GM12865 (cell line): ENCODE measurements around the gene CLSTN1.

ENCODE experiments used
- DNase-seq: peaks from one replicate; pipeline ENCODE4 v3.0.0; 2010; ENCODE audit warnings: low read depth
- H3K4me3 ChIP-seq: 2 replicates; pipeline ENCODE4 v1.5.1; 2011; ENCODE audit warnings: mild to moderate bottlenecking, low read depth, low read length, control low read depth
- CTCF ChIP-seq: IDR thresholded peaks from 2 replicates; pipeline ENCODE4 v1.5.1; 2011; ENCODE audit warnings: low read length, control low read depth, low read depth, inconsistent platforms; ENCODE audit not compliant: insufficient read depth; ENCODE audit errors: missing control alignments

CLSTN1 gene

GRCh38 chr1:9827558-9828185 lies 3.9 kb upstream of the CLSTN1 start:
- peak; percentile 14 for TF ChIP-seq CTCF
- DNase-seq, result peak; percentile 18
- no peak overlapping the region for H3K4me3 ChIP-seq

DNA sequence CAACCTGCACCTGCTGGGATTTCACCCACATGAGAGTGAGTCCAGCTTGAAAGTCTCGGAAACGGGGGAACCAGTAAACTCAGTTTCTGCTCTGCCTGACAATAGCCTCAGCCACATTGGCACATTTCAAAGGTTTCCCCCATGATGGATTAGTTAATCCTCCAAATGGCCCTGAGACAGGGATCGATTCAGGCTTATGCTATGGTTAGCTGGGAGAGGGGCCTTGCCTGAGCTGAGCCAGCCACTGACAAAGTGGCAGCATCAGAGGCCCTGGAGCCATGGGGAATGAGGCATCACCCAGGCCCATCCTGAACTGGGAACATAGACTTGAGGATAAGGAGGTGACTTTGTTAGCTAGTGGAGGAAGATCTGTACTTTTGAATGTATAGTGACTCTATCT lies 2.9 kb upstream of the CLSTN1 start:
- no peak for TF ChIP-seq CTCF
- no peak overlapping the region for H3K4me3 ChIP-seq
- no peak for DNase-seq

GRCh38 chr1:9826087-9826486 lies 2.3 kb upstream of the CLSTN1 start:
- no peak overlapping the region for H3K4me3 ChIP-seq
- no peak for DNase-seq
- TF ChIP-seq CTCF, result no peak

DNA sequence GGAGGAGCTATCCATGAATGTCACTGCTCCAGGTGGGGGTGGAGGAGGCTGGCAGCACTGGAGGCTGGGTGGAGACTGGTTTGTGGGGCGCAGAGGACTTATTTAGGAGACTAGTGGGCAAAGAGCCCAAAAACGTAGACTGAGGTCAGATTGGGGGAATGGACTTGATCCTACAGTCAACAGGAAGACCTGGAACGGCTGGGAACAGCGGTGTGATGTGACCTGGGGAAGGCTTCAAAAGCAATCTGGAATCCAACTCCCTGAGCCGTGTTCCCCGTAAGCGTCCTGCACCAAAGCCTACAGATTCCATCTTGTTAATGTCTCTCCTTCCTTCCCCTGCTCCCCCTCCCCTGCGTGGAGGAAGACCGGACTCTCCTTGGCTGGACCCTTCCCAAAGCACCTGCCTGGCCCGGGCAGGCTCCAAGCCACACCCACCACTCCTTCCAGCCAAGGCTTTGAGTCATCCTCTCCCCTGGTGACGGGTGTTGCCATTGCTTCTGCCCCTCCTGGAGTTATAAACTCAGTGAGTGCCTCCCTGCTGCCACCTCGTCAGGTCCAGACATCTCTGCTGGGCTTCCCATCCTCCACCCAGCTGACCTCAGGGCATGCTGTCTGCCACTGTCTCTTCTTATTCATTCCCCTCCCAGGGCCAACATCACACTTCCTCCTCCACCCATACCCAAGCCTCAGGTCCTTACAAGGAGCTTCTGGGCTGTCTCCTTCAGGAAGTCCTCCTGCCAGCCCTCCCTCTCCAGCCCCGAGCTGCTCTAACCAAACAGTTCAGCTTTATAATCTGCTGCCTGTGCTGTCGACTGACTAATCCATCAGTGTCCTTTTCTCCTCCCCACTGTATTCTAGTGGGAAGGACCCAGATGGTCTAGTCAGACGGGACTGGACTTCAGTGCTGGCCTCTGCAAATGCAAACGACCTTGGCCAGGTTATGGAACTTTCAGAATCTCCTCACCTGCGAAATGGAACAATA lies 1.6 kb upstream of the CLSTN1 start:
- no peak for TF ChIP-seq CTCF
- DNase-seq, result peak; percentile 58
- no peak overlapping the region for H3K4me3 ChIP-seq

- no peak for DNase-seq
- TF ChIP-seq CTCF, result no peak
- H3K4me3 ChIP-seq, result peak overlapping the region; percentile 63
These were observed 931 bp upstream of the CLSTN1 start for GRCh38 chr1:9824702-9825089.

DNA sequence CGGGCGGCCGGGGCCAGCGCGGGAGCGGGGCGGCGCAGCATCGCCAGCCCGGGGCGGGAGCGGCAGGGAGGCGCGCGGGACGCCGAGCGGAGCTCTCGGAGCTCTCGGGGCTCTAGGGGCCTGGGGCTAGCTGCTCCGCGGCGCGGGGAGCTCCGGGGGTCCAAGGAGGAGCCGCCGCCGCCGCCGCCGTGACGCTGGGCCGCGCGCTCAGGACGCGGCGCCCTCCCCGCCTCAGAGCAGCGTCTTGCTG lies 147 bp downstream of the CLSTN1 start:
- TF ChIP-seq CTCF, result no peak
- DNase-seq, result peak; percentile 7
- H3K4me3 ChIP-seq, result peak overlapping the region; percentile 65
